IPS DF 6.9 (cell line): Measurements from ENCODE around the gene ANKRD13D.

ENCODE experiments used
- DNase-seq: peaks from one replicate; pipeline ENCODE4 v3.0.0-alpha.2; 2013; ENCODE audit warnings: low read depth, low spot score
- H3K27ac ChIP-seq: one replicate; pipeline ENCODE4 v1.5.1; 2013; ENCODE audit warnings: low read length, control low read depth
- H3K27me3 ChIP-seq: 2 replicates; pipeline ENCODE4 v1.6.1; 2013; ENCODE audit warnings: mild to moderate bottlenecking, low read length; ENCODE audit not compliant: control insufficient read depth, insufficient read depth
- H3K36me3 ChIP-seq: 2 replicates; pipeline ENCODE4 v1.6.1; 2013; ENCODE audit warnings: low read length; ENCODE audit not compliant: control insufficient read depth, insufficient read depth
- H3K4me1 ChIP-seq: 2 replicates; pipeline ENCODE4 v1.6.1; 2013; ENCODE audit warnings: low read length; ENCODE audit not compliant: control insufficient read depth, insufficient read depth
- H3K4me3 ChIP-seq: 2 replicates; pipeline ENCODE4 v1.5.1; 2013; ENCODE audit warnings: mild to moderate bottlenecking, low read length
- H3K9me3 ChIP-seq: 2 replicates; pipeline ENCODE4 v1.6.1; 2013; ENCODE audit warnings: low read length, inconsistent platforms; ENCODE audit not compliant: control insufficient read depth, insufficient read depth
- WGBS: extraction: QIAGEN DNeasy Blood & Tissue Kit; methylation state at CpG from one replicate; pipeline ENCODE4 v1.1.7; 2013; ENCODE audit warnings: mixed read lengths, missing lambda C conversion rate; ENCODE audit not compliant: insufficient read length, insufficient coverage; 5-methylcytosine and 5-hydroxymethylcytosine counted together

The ANKRD13D gene

GRCh38 chr11:67268962-67269268 lies 20.2 kb upstream of the ANKRD13D start:
- WGBS = no CpG with 5 or more reads among the region's 13 CpGs
- Histone ChIP-seq H3K4me3 (no peak overlapping the region), H3K36me3 (peaks cover 6% of the 10 kb centered on the region; the same call in 1 of the 2 replicates), H3K27me3 (no peaks in the 10 kb centered on the region; the same call in 1 of the 2 replicates), H3K4me1 (peaks cover 13% of the 10 kb centered on the region), H3K9me3 (no peaks in the 10 kb centered on the region), H3K27ac (no peak overlapping the region)
- DNase-seq = no peak

- DNase-seq = no peak
- Histone ChIP-seq H3K4me3 (no peak overlapping the region), H3K36me3 (peaks cover 6% of the 10 kb centered on the region; the same call in 1 of the 2 replicates), H3K27me3 (no peaks in the 10 kb centered on the region; the same call in 1 of the 2 replicates), H3K4me1 (peaks cover 13% of the 10 kb centered on the region), H3K9me3 (no peaks in the 10 kb centered on the region), H3K27ac (no peak overlapping the region)
- WGBS = no CpG with 5 or more reads among the region's 15 CpGs
These were observed 19.5 kb upstream of the ANKRD13D start for GRCh38 chr11:67269401-67270255.

- Histone ChIP-seq H3K4me1 (peaks cover 13% of the 10 kb centered on the region), H3K27ac (no peak overlapping the region), H3K27me3 (no peaks in the 10 kb centered on the region), H3K36me3 (peaks cover 6% of the 10 kb centered on the region; the same call in 1 of the 2 replicates), H3K9me3 (no peaks in the 10 kb centered on the region), H3K4me3 (no peak overlapping the region)
- WGBS = no CpG with 5 or more reads among the region's 28 CpGs
- no peak for DNase-seq
These were observed 18.6 kb upstream of the ANKRD13D start for GRCh38 chr11:67270256-67271204.

GRCh38 chr11:67271205-67271540 lies 17.9 kb upstream of the ANKRD13D start:
- Histone ChIP-seq H3K4me3 (no peak overlapping the region), H3K4me1 (peaks cover 13% of the 10 kb centered on the region), H3K36me3 (peaks cover 6% of the 10 kb centered on the region; the same call in 1 of the 2 replicates), H3K27ac (no peak overlapping the region), H3K9me3 (no peaks in the 10 kb centered on the region), H3K27me3 (no peaks in the 10 kb centered on the region)
- no CpG with 5 or more reads among the region's 5 CpGs for WGBS
- DNase-seq = no peak

- peaks cover 6% of the 10 kb centered on the region; the same call in 1 of the 2 replicates for H3K36me3 ChIP-seq
These were observed 17.4 kb upstream of the ANKRD13D start for GRCh38 chr11:67271541-67272284.

GRCh38 chr11:67272327-67273259 lies 16.5 kb upstream of the ANKRD13D start:
- peaks cover 16% of the 10 kb centered on the region for H3K4me1 ChIP-seq
- no peaks in the 10 kb centered on the region for H3K27me3 ChIP-seq
- no peaks in the 10 kb centered on the region for H3K9me3 ChIP-seq
- H3K27ac ChIP-seq = no peak overlapping the region
- peaks cover 6% of the 10 kb centered on the region; the same call in 1 of the 2 replicates for H3K36me3 ChIP-seq
- no CpG with 5 or more reads among the region's 23 CpGs for WGBS
- H3K4me3 ChIP-seq = no peak overlapping the region
- no peak for DNase-seq

More at GRCh38 chr11:67271541-67272284, 17.4 kb upstream of the ANKRD13D start:
- H3K4me1 ChIP-seq = peaks cover 13% of the 10 kb centered on the region
- DNase-seq = no peak
- no peak overlapping the region for H3K27ac ChIP-seq
- no peaks in the 10 kb centered on the region for H3K9me3 ChIP-seq
- H3K27me3 ChIP-seq = no peaks in the 10 kb centered on the region
- H3K4me3 ChIP-seq = no peak overlapping the region
- no CpG with 5 or more reads among the region's 19 CpGs for WGBS

- Histone ChIP-seq H3K9me3 (no peaks in the 10 kb centered on the region), H3K4me3 (no peak overlapping the region), H3K27me3 (no peaks in the 10 kb centered on the region), H3K36me3 (peaks cover 6% of the 10 kb centered on the region; the same call in 1 of the 2 replicates), H3K4me1 (peaks cover 16% of the 10 kb centered on the region), H3K27ac (no peak overlapping the region)
- no CpG with 5 or more reads among the region's 14 CpGs for WGBS
- DNase-seq = no peak
These were observed 15.7 kb upstream of the ANKRD13D start for GRCh38 chr11:67273260-67273990.

GRCh38 chr11:67274768-67275605 lies 14.1 kb upstream of the ANKRD13D start:
- Histone ChIP-seq H3K36me3 (peaks cover 13% of the 10 kb centered on the region; the same call in 1 of the 2 replicates), H3K27me3 (no peaks in the 10 kb centered on the region), H3K4me1 (peaks cover 12% of the 10 kb centered on the region), H3K9me3 (no peaks in the 10 kb centered on the region), H3K27ac (no peak overlapping the region), H3K4me3 (no peak overlapping the region)
- no CpG with 5 or more reads among the region's 35 CpGs for WGBS
- DNase-seq = no peak
